K562 (cell line): Measurements from ENCODE around the gene JPH4. TPM values are rescaled to one million over a fixed set of nuclear protein-coding genes. Genes with fewer than 3 reads are reported as not detected.

Experiments
- ATAC-seq: fragments of 200-7000 bp; cut with Tn5 transposase; 3 replicates; pipeline ENCODE4 v1.9.1; 2020; ENCODE audit warnings: moderate library complexity
- BruUV-seq: library from RNA; stranded (reverse); fragments of 400-500 nt; replicated peaks from 2 replicates; lab custom pipeline; 2021; lab: Mats Ljungman, UMichigan
- CTCF ChIA-PET: fragments of 300-600 bp; formaldehyde crosslinking; extraction: SDS; loops from one replicate; lab custom pipeline; 2021; ENCODE audit warnings: low intra/inter-chr PET ratio; lab: Yijun Ruan, JAX
- POLR2A ChIA-PET: fragments of 300-600, 350-650 bp; sonication (Branson Sonifier 250); formaldehyde crosslinking; extraction: SDS; loops from one replicate; lab custom pipeline; 2021; ENCODE audit warnings: antibody characterized with exemption, inconsistent platforms; lab: Yijun Ruan, JAX
- DNase-seq, 4 experiments: peaks; one replicate each; pipeline versions ENCODE4 v3.0.0 to v3.0.0-alpha.2; 2011 to 2018; ENCODE audit warnings: low spot score in 3 of 4, mixed read lengths in 3 of 4; ENCODE audit errors: extremely low read depth in 1 of 4
- FAIRE-seq: peaks from 2 replicates; lab custom pipeline; 2011; peaks lifted over from hg19 to GRCh38; lab: Jason Lieb, UNC
- H2AFZ ChIP-seq: 2 replicates; pipeline ENCODE4 v1.6.0; 2011; ENCODE audit warnings: low read depth, low read length, control low read depth, inconsistent platforms
- H3K27ac ChIP-seq: fragments of 200-600 bp; 3 replicates; pipeline ENCODE4 v1.8.0; 2011; ENCODE audit warnings: low read depth, mild to moderate bottlenecking, control low read depth, inconsistent platforms, low read length, moderate library complexity, mixed read lengths; ENCODE audit errors: extremely low read depth
- H3K27me3 ChIP-seq, 2 experiments: fragments of 300-600 bp in 1 of 2; 2 replicates in 1 of 2; 3 replicates in 1 of 2; pipeline versions ENCODE4 v1.6.0 to v1.8.0; 2011; ENCODE audit warnings: inconsistent platforms in 2 of 2, low read length in 2 of 2, mild to moderate bottlenecking in 1 of 2, mixed read lengths in 1 of 2, moderate library complexity in 1 of 2; ENCODE audit not compliant: control insufficient read depth in 2 of 2, insufficient read depth in 2 of 2
- H3K36me3 ChIP-seq: fragments of 300-600 bp; 3 replicates; pipeline ENCODE4 v1.8.0; 2011; ENCODE audit warnings: mild to moderate bottlenecking, low read length, inconsistent platforms; ENCODE audit not compliant: control insufficient read depth, insufficient read depth
- H3K4me1 ChIP-seq, 2 experiments: fragments of 200-600 bp in 1 of 2; replicated peaks in 1 of 2; 2 replicates in 1 of 2; 3 replicates in 1 of 2; pipeline versions ENCODE4 v1.5.1 to v1.8.0; 2011; ENCODE audit warnings: inconsistent platforms in 2 of 2, low read length in 2 of 2, mild to moderate bottlenecking in 1 of 2, mixed read lengths in 1 of 2, moderate library complexity in 1 of 2; ENCODE audit not compliant: control insufficient read depth in 2 of 2, insufficient read depth in 2 of 2
- H3K4me2 ChIP-seq: 2 replicates; pipeline ENCODE4 v1.6.1; 2011; ENCODE audit warnings: low read length, control low read depth, inconsistent platforms, mixed read lengths; ENCODE audit not compliant: insufficient read depth
- H3K4me3 ChIP-seq: fragments of 200-600 bp; sonication (generic), shearing (Covaris generic); 2 replicates; pipeline ENCODE4 v1.5.1; 2016; ENCODE audit warnings: control low read depth, inconsistent platforms
- H3K79me2 ChIP-seq: fragments of 200-600 bp; 3 replicates; pipeline ENCODE4 v1.8.0; 2011; ENCODE audit warnings: low read length, inconsistent platforms; ENCODE audit not compliant: control insufficient read depth, insufficient read depth
- H3K9ac ChIP-seq, 2 experiments: 2 replicates each; pipeline versions ENCODE4 v1.6.0 to v1.6.1; 2011; ENCODE audit warnings: low read depth in 2 of 2, low read length in 2 of 2, control low read depth in 1 of 2, inconsistent platforms in 1 of 2, mild to moderate bottlenecking in 1 of 2, mixed read lengths in 1 of 2; ENCODE audit not compliant: insufficient read depth in 1 of 2
- H3K9me1 ChIP-seq: one replicate; pipeline ENCODE4 v1.6.0; 2011; ENCODE audit warnings: inconsistent platforms, mild to moderate bottlenecking, low read length, moderate library complexity; ENCODE audit not compliant: control insufficient read depth, insufficient read depth
- H3K9me3 ChIP-seq: replicated peaks from 2 replicates; pipeline ENCODE4 v1.5.1; 2011; ENCODE audit warnings: low read depth, low read length, inconsistent platforms; ENCODE audit not compliant: control insufficient read depth, insufficient read depth
- H4K20me1 ChIP-seq: replicated peaks from 2 replicates; pipeline ENCODE4 v1.6.1; 2011; ENCODE audit warnings: low read length, inconsistent platforms, mixed read lengths; ENCODE audit not compliant: control insufficient read depth, insufficient read depth
- BCLAF1 ChIP-seq, 2 experiments: fragments of 450-650 bp in 1 of 2; IDR thresholded peaks; 2 replicates each; pipeline ENCODE4 v1.6.1; 2011 to 2017; ENCODE audit warnings: low read depth in 2 of 2, antibody characterized with exemption in 1 of 2, borderline replicate concordance in 1 of 2, low read length in 1 of 2, mild to moderate bottlenecking in 1 of 2, mixed read lengths in 1 of 2; ENCODE audit not compliant: control insufficient read depth in 1 of 2
- KDM1A ChIP-seq, 2 experiments: fragments of 450-650 bp; IDR thresholded peaks; 2 replicates each; pipeline ENCODE4 v1.6.1; 2016; ENCODE audit warnings: mild to moderate bottlenecking in 2 of 2
- RCOR1 ChIP-seq, 2 experiments: IDR thresholded peaks; 2 replicates each; pipeline ENCODE4 v1.6.1; 2012; ENCODE audit warnings: low read depth in 2 of 2, low read length in 2 of 2, borderline replicate concordance in 1 of 2, improper control_type of control experiment in 1 of 2
- RFX1 ChIP-seq: fragments of 450-650 bp; IDR thresholded peaks from 2 replicates; pipeline ENCODE4 v1.6.1; 2016; ENCODE audit warnings: mild to moderate bottlenecking, moderate library complexity
- ZBTB11 ChIP-seq, 3 experiments: fragments of 200-800 bp in 1 of 3; fragments of 250-450 bp in 1 of 3; fragments of 450-650 bp in 1 of 3; sonication (Bioruptor Pico) in 1 of 3; sonication (Bioruptor generic) in 1 of 3; formaldehyde crosslinking in 1 of 3; IDR thresholded peaks; 2 replicates each; pipeline versions ENCODE4 v1.6.1 to v1.8.0; 2016 to 2022; ENCODE audit warnings: mild to moderate bottlenecking in 2 of 3, missing genetic modification characterization in 2 of 3, missing compliant biosample characterization in 1 of 3, moderate library complexity in 1 of 3
- ZNF561 ChIP-seq: fragments of 450-650 bp; formaldehyde crosslinking; conservative IDR thresholded peaks from 2 replicates; pipeline ENCODE4 v1.4.0; 2020; ENCODE audit warnings: mild to moderate bottlenecking, moderate library complexity
- WGBS: fragments of 100-300 bp; shearing (Covaris generic); methylation state at CpG from one replicate; pipeline ENCODE4 v1.1.6; 2016; ENCODE audit warnings: low coverage, mixed read lengths; ENCODE audit not compliant: insufficient coverage; ENCODE audit errors: missing lambda C conversion rate; 5-methylcytosine and 5-hydroxymethylcytosine counted together
- in situ Hi-C: fragments of 300-500 bp; cut with MboI; formaldehyde crosslinking; loops from 4 replicates; pipeline ENCODE4 v1.15.0; 2018; ENCODE audit warnings: inconsistent platforms, mixed read lengths
- intact Hi-C: fragments of 100-400 bp; cut with micrococcal nuclease; formaldehyde crosslinking; loops from 2 replicates; pipeline ENCODE4 v1.14.2; 2022
- polyA plus RNA-seq, 8 experiments: library from polyadenylated mRNA; depleted of rRNA in 4 of 8; stranded (reverse) in 5 of 8; unstranded in 3 of 8; fragments of >200 nt; fragmentation: Nextera tagmentation in 2 of 8; fragmentation: Illumina TruSeq in 1 of 8; extraction: Ambion mirVana in 2 of 8; extraction: Trizol in 1 of 8; gene quantifications; 2 replicates each; pipeline versions ENCODE4 v1.2.1 to v1.2.3, GENCODE V29; 2011 to 2014; ENCODE audit warnings: inconsistent platforms in 1 of 8, missing spikeins in 1 of 8
- total RNA-seq, 7 experiments: library from RNA; depleted of rRNA in 6 of 7; stranded (reverse); fragments of >200 nt in 6 of 7; fragmentation: Illumina TruSeq in 2 of 7; extraction: Trizol in 2 of 7; gene quantifications; 2 replicates each; pipeline versions ENCODE4 v1.2.1 to v1.2.3, GENCODE V29; 2011 to 2021; ENCODE audit warnings: low replicate concordance in 1 of 7
- TF ChIP-seq, protein P1 (sequence below): IDR thresholded peaks from 2 replicates; pipeline ENCODE4 v1.6.1; 2016; ENCODE audit warnings: missing genetic modification characterization, missing compliant biosample characterization

JPH4 gene
- total and polyA plus RNA-seq, 9 of the 15 experiments (the other 6 are each of a cell fraction or from before 2014, with no cell fraction given), result 0.04 to 0.13 (median 0.06) TPM; not detected in 5

DNA sequence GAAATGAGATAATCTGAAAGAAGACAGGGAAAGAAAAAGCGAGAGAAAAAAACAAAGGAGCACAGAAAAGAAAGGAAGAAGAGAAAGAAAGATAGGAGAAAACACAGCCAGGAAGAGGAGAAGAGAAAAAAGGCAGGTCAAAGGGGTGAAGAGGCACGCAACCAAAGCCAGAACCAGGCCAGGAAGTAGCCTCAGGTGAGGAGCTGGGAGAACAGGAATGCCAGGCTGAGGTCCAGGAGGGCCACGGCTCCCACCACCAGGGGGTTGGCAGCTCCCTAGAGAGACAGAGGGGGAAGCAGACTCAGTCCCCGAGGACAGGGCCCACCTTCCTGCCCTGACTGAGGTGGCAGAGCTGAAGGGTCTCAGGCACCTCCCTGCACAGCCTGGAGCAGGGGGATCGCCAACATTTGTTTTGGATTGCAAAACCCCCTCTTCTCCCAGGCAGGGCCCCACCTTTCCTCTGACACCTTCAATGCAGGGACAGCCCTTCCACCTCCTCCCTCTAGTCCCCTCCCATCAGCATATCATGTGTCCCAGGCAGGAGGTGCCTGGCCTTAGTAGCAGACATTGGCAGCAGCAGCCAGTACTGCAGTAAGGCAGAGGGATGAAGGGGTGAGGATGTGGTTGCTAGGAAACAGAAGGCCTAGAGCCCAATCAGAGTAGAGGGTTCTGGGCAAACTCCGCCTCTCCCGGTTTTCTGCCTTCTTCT, 9.0 kb downstream of the JPH4 start:
- ChIA-PET CTCF (interaction anchor here (0.7 kb wide), 1 partner anchor 19 kb away, joined by 3 read pairs; no protein-coding TSS in a partner anchor), POLR2A (interaction anchor here (0.6 kb wide), 1 partner anchor 317 kb away, joined by 4 read pairs; no protein-coding TSS in a partner anchor)
- in situ Hi-C loops, result loop anchor here (10.0 kb wide), 1 partner anchor 305 kb away; no protein-coding TSS in a partner anchor
- ATAC-seq (peak; percentile 7; the same call in 2 of the 3 replicates), FAIRE-seq (peak; percentile 37), DNase-seq (peak in 3 of 4 experiments; percentile 24 to 39 (median 29))
- Histone ChIP-seq H3K36me3 (peaks cover 16% of the 10 kb centered on the region; the same call in 1 of the 3 replicates), H3K27me3 (no peaks in the 10 kb centered on the region), H3K9me1 (no peaks in the 10 kb centered on the region), H3K4me2 (no peak overlapping the region), H3K79me2 (peaks cover 10% of the 10 kb centered on the region; the same call in 2 of the 3 replicates), H3K9ac (peak overlapping the region in 1 of 2 experiments; percentile 58; a peak in 2 of 4 replicates), H3K9me3 (no peaks in the 10 kb centered on the region; the same call in 1 of the 2 replicates), H2AFZ (no peak overlapping the region), H3K4me3 (no peak overlapping the region), H3K4me1 (peaks cover 12 to 36% of the 10 kb centered on the region in 2 experiments; a peak in 4 of 5 replicates), H3K27ac (no peak overlapping the region), H4K20me1 (no peaks in the 10 kb centered on the region)
- no TSS peak for BruUV-seq
- TF ChIP-seq RCOR1 (IDR thresholded peaks at IDR 0.05; ENCODE audit: borderline replicate concordance in 1 of 2, low read depth in 2 of 2, low read length in 2 of 2) (peak in 1 of 2 experiments; percentile 67; a peak in 2 of 4 replicates), KDM1A (IDR thresholded peaks at IDR 0.05) (0 out of 4 replicates have a peak, but pooled peaks of 1 of the 2 experiments have one; percentile 9), ZBTB11 (CRISPR knock-in tag; IDR thresholded peaks at IDR 0.05) (no peak), RFX1 (peak; percentile 73), BCLAF1 (IDR thresholded peaks at IDR 0.05; ENCODE audit: borderline replicate concordance in 1 of 2, control insufficient read depth in 1 of 2, low read depth in 2 of 2, low read length in 1 of 2) (no peak), ZNF561 (CRISPR knock-in tag) (no peak)
- TF ChIP-seq, protein P1, sequence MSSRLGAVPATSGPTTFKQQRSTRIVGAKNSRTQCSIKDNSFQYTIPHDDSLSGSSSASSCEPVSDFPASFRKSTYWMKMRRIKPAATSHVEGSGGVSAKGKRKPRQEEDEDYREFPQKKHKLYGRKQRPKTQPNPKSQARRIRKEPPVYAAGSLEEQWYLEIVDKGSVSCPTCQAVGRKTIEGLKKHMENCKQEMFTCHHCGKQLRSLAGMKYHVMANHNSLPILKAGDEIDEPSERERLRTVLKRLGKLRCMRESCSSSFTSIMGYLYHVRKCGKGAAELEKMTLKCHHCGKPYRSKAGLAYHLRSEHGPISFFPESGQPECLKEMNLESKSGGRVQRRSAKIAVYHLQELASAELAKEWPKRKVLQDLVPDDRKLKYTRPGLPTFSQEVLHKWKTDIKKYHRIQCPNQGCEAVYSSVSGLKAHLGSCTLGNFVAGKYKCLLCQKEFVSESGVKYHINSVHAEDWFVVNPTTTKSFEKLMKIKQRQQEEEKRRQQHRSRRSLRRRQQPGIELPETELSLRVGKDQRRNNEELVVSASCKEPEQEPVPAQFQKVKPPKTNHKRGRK (tag), result peak; percentile 40; the same call in 1 of the 2 replicates
- intact Hi-C loops, result no loop called here
- 59% methylated on average over 5 of the region's 7 CpGs for WGBS
